Measurements from ENCODE around the gene PPIF. TPM values are rescaled to one million over a fixed set of nuclear protein-coding genes. Genes with fewer than 3 reads are reported as not detected.

Gene PPIF
- polyA plus RNA-seq, 3 donors from 2014 or later, result 9.6 to 15.1 (median 13.1) TPM

DNA sequence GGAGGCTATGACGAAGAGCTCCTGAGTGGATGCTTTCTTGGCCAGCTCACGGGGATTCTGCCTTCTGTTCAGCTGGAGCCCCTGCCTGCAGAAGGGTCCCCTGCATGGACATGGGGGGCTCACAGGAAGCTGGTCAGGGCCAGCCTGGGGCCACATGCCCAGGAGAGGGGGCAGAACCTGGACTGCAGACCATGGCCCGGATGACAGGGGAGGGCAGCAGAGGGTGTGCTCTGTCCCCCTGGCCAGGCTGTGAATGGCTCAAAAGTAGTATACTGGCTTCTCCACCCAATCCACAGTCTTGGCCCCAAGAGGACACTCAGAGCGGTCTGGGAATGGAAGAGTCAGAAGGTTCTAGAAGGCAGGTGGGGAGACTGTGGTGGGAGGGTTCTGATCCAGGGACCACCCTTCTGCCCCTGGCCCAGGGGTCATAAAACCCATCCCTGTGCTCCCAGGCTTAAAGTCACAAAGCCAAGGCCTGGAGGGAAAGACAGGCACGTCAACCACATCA lies 40.3 kb downstream of the PPIF start:
- Mint-ChIP-seq H3K4me1 (no peaks in the 10 kb centered on the region), H3K27me3 (ENCODE audit: low read depth in 3 of 3) (no peaks in the 10 kb centered on the region), H3K4me3 (no peak overlapping the region), H3K27ac (no peak overlapping the region), H3K9me3 (no peaks in the 10 kb centered on the region), H3K36me3 (peaks cover 0 to 4% (median 3%) of the 10 kb centered on the region in 3 donors)
- no peak for DNase-seq

DNA sequence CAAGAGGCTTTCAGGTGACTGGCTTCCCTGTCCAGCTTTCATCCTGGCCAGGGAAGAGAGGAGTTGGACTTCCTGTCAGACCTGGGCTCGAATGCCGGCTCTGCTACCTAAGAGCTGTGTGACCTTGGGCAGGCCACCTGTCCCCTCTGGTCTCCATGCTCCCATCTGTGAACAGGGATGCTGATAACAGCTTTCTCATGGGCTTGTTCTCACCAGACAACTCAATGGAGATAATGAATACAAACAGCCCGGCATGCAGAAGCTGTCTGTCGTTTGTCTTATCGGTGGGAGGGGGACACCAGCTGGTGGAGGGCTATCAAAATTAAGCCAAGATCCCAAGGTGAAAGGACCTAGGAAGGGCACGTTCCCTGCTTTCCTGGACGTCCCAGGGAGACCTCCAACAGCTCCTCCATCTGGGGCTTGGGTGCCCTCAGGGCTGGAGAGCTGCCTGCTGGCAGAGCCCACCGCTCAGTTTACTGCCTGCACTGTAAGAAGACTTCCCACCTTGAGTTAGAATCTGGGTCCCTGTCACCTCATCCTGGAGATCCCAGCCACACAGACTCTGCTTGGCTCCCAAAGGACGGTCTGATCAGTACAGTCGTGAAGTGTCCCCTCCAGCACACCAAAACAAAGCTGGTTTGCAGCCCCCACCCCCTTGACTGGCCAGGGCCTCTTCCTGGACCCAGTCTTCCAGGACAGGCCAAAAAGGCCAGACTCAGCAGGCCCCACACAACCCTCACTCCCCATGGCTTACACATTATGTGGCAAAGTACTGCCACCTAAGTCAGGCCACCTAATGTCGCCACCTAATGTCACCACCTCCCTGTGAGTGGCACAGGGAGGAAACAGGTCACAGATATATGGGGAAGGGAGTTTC lies 40.9 kb downstream of the PPIF start:
- Mint-ChIP-seq H3K27ac (no peak overlapping the region), H3K9me3 (no peaks in the 10 kb centered on the region), H3K27me3 (ENCODE audit: low read depth in 3 of 3) (no peaks in the 10 kb centered on the region), H3K4me3 (no peak overlapping the region), H3K36me3 (peaks cover 0 to 6% (median 0%) of the 10 kb centered on the region in 3 donors), H3K4me1 (no peaks in the 10 kb centered on the region)
- DNase-seq, result no peak

GRCh38 chr10:79390057-79390456 lies 42.8 kb downstream of the PPIF start:
- peaks cover 0 to 6% (median 0%) of the 10 kb centered on the region in 3 donors for H3K36me3 Mint-ChIP-seq
- H3K27ac Mint-ChIP-seq, result no peak overlapping the region
- peaks cover 0 to 2% (median 0%) of the 10 kb centered on the region in 3 donors for H3K27me3 Mint-ChIP-seq (ENCODE audit: low read depth in 3 of 3)
- no peaks in the 10 kb centered on the region for H3K9me3 Mint-ChIP-seq
- H3K4me3 Mint-ChIP-seq, result no peak overlapping the region
- no peaks in the 10 kb centered on the region for H3K4me1 Mint-ChIP-seq
- no peak for DNase-seq

GRCh38 chr10:79390551-79391229 lies 43.4 kb downstream of the PPIF start:
- peaks cover 0 to 3% (median 0%) of the 10 kb centered on the region in 3 donors for H3K27me3 Mint-ChIP-seq (ENCODE audit: low read depth in 3 of 3)
- no peak for DNase-seq
- H3K27ac Mint-ChIP-seq, result no peak overlapping the region

DNA sequence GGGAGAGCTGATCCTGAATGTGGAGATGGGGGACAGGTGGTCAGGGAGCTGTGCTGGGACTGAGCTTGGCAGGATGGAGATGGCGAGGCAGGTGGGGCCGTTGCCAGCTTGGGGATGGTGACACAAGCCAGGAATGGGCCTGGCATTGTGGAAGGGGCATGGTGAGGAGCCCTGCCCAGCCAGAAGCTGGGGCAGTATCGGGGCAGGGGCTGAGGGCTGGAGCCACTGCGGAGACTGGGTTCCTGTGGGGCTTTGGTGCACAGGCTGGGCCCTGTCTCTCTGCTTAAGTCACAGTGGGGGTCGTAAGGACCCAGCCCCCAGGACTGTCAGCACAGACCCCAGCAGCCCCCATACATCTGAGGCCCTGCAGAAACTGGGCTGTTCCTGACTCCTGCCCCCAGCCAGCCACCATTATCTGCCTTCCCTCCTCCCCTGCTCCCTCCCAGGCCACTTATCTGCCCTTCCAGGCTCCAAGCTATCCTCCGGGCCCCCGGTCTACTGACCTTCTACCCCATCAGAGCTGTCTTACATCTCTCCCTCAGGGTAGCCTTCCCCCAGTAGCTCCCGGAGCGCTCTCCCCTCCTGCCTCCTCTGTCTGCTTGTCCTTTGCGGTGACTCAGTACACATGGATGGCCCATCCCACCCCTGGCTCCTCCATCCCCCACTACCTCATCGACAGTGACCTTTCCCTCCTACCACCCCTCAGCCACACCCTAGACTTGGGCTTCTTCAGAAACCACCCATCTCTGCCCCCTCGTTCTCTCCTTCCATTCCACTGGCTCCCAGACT lies 44.2 kb downstream of the PPIF start:
- Mint-ChIP-seq H3K27me3 (ENCODE audit: low read depth in 3 of 3) (peaks cover 0 to 5% (median 0%) of the 10 kb centered on the region in 3 donors), H3K9me3 (no peaks in the 10 kb centered on the region), H3K4me3 (no peak overlapping the region), H3K27ac (no peak overlapping the region), H3K36me3 (peaks cover 0 to 13% (median 0%) of the 10 kb centered on the region in 3 donors), H3K4me1 (no peaks in the 10 kb centered on the region)
- DNase-seq, result no peak

More at GRCh38 chr10:79390551-79391229, 43.4 kb downstream of the PPIF start:
- Mint-ChIP-seq H3K36me3 (peaks cover 0 to 10% (median 0%) of the 10 kb centered on the region in 3 donors), H3K9me3 (no peaks in the 10 kb centered on the region), H3K4me1 (no peaks in the 10 kb centered on the region), H3K4me3 (no peak overlapping the region)

DNA sequence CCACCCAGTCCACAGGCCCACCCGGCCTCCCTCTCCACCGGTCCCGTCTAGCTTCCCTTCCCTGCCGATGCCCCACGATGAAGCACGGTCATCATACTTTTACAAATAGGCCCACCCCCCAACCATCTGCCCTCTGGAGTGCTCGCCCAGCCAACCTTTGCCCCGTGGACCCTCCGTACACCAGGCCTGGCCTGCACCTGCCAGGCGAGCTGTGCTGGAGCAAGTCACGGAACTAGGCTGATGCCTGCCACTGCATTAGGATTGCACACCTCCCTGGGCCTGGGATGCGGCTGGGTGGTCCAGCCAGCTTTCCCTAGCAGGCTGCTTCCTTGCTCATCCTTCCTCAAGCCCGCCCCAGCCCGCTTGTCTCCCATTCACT lies 44.7 kb downstream of the PPIF start:
- H3K27me3 Mint-ChIP-seq (ENCODE audit: low read depth in 3 of 3), result peaks cover 0 to 5% (median 0%) of the 10 kb centered on the region in 3 donors
- H3K4me1 Mint-ChIP-seq, result no peaks in the 10 kb centered on the region
- H3K9me3 Mint-ChIP-seq, result no peaks in the 10 kb centered on the region
- peaks cover 0 to 13% (median 0%) of the 10 kb centered on the region in 3 donors for H3K36me3 Mint-ChIP-seq
- DNase-seq, result no peak
- no peak overlapping the region for H3K4me3 Mint-ChIP-seq
- no peak overlapping the region for H3K27ac Mint-ChIP-seq

DNA sequence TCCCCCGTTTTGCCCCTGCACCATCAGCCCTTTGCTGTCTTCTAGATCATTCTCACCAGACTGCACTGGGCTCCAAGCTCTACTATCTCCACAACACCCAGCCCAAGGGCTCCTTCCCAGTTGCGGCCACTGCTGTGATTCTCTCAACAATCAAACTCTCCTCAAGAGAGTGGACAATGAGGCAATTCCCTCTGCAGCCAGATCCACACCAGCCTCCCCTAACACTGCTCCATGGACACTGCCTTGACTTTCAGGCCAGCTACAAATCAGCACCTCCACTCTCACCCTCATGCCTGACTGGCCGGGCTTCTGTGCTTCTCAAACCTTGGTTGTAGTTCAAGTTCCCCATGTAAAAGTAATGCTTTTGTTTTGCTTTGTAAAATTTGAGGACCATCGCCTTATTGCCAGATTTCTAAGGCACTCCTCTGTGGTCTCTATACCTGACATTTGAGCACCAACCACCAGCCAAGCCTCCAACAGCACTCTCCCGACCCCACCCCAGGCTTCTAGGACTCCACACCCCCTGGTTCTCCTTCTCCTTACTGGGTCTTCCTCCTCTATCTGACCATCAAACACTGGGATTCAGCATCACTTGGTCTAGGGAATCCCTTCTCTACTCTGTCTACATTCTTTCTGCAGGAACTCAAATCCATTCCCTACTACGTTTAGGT lies 45.4 kb downstream of the PPIF start:
- Mint-ChIP-seq H3K9me3 (no peaks in the 10 kb centered on the region), H3K4me1 (no peaks in the 10 kb centered on the region), H3K4me3 (no peak overlapping the region), H3K27ac (no peak overlapping the region), H3K36me3 (peaks cover 0 to 13% (median 0%) of the 10 kb centered on the region in 3 donors), H3K27me3 (ENCODE audit: low read depth in 3 of 3) (peaks cover 0 to 5% (median 0%) of the 10 kb centered on the region in 3 donors)
- no peak for DNase-seq

GRCh38 chr10:79393221-79393923 lies 46.1 kb downstream of the PPIF start:
- Mint-ChIP-seq H3K27me3 (ENCODE audit: low read depth in 3 of 3) (peaks cover 0 to 5% (median 0%) of the 10 kb centered on the region in 3 donors), H3K27ac (no peak overlapping the region)

GRCh38 chr10:79393924-79394610 lies 46.8 kb downstream of the PPIF start:
- no peaks in the 10 kb centered on the region for H3K4me1 Mint-ChIP-seq
- no peak overlapping the region for H3K4me3 Mint-ChIP-seq
- peaks cover 0 to 5% (median 0%) of the 10 kb centered on the region in 3 donors for H3K27me3 Mint-ChIP-seq (ENCODE audit: low read depth in 3 of 3)
- DNase-seq, result no peak
- no peak overlapping the region for H3K27ac Mint-ChIP-seq
- H3K36me3 Mint-ChIP-seq, result peaks cover 0 to 13% (median 0%) of the 10 kb centered on the region in 3 donors
- H3K9me3 Mint-ChIP-seq, result no peaks in the 10 kb centered on the region

More at GRCh38 chr10:79393221-79393923, 46.1 kb downstream of the PPIF start:
- DNase-seq, result no peak
- Mint-ChIP-seq H3K4me3 (no peak overlapping the region), H3K9me3 (no peaks in the 10 kb centered on the region), H3K36me3 (peaks cover 0 to 13% (median 0%) of the 10 kb centered on the region in 3 donors), H3K4me1 (no peaks in the 10 kb centered on the region)

DNA sequence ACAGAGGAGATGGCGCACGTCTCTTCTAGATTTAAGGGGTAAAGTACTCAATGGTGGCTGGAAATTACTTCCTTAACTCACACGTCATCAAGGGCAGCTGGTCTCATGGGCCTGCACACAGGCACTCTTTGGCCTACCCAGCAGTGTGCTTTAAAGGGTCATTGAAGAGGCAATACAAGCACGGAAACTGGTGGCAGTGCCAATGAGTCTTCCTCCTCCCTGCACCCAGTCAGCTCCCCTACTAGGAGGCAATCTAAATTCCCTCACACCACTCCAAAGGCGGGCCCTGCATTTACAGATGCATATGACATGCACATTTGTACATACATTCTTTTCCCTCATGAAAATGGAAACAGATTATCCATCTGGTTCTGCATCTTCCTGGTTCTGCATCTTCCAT lies 47.4 kb downstream of the PPIF start:
- H3K4me1 Mint-ChIP-seq, result peaks cover 0 to 2% of the 10 kb centered on the region in 2 donors
- DNase-seq, result no peak
- no peaks in the 10 kb centered on the region for H3K9me3 Mint-ChIP-seq
- no peak overlapping the region for H3K4me3 Mint-ChIP-seq
- peaks cover 0 to 13% (median 0%) of the 10 kb centered on the region in 3 donors for H3K36me3 Mint-ChIP-seq
- no peak overlapping the region for H3K27ac Mint-ChIP-seq
- peaks cover 0 to 7% (median 0%) of the 10 kb centered on the region in 3 donors for H3K27me3 Mint-ChIP-seq (ENCODE audit: low read depth in 3 of 3)

- H3K27ac Mint-ChIP-seq, result no peak overlapping the region
- H3K27me3 Mint-ChIP-seq (ENCODE audit: low read depth in 3 of 3), result peaks cover 0 to 7% (median 0%) of the 10 kb centered on the region in 3 donors
- peaks cover 0 to 13% (median 0%) of the 10 kb centered on the region in 3 donors for H3K36me3 Mint-ChIP-seq
- no peaks in the 10 kb centered on the region for H3K9me3 Mint-ChIP-seq
- no peak overlapping the region for H3K4me3 Mint-ChIP-seq
- H3K4me1 Mint-ChIP-seq, result peaks cover 0 to 3% of the 10 kb centered on the region in 2 donors
- no peak for DNase-seq
Measured at GRCh38 chr10:79396520-79396919, 49.3 kb downstream of the PPIF start.

GRCh38 chr10:79397051-79397450 lies 49.8 kb downstream of the PPIF start:
- Mint-ChIP-seq H3K36me3 (peaks cover 0 to 13% (median 0%) of the 10 kb centered on the region in 3 donors), H3K27me3 (ENCODE audit: low read depth in 3 of 3) (peaks cover 0 to 7% (median 0%) of the 10 kb centered on the region in 3 donors), H3K4me3 (no peak overlapping the region), H3K4me1 (peaks cover 0 to 3% of the 10 kb centered on the region in 2 donors), H3K27ac (no peak overlapping the region), H3K9me3 (no peaks in the 10 kb centered on the region)
- no peak for DNase-seq
